Upper lobe of right lung (tissue), 1 donor: ENCODE results near the gene SRGN. TPM values are rescaled to one million over a fixed set of nuclear protein-coding genes. Genes with fewer than 3 reads are reported as not detected.

Experiments
- ATAC-seq: fragments of 200-7000 bp; cut with Tn5 transposase; one replicate; pipeline ENCODE4 v1.9.1; 2020; ENCODE audit warnings: mild to moderate bottlenecking, moderate library complexity
- DNase-seq: peaks from one replicate; pipeline ENCODE4 v3.0.0-alpha.2; 2020
- H3K27ac ChIP-seq: fragments of 200-600 bp; one replicate; pipeline ENCODE4 v1.8.0; 2022
- H3K27me3 ChIP-seq: fragments of 200-600 bp; one replicate; pipeline ENCODE4 v1.8.0; 2022; ENCODE audit warnings: mild to moderate bottlenecking
- H3K36me3 ChIP-seq: fragments of 200-600 bp; one replicate; pipeline ENCODE4 v1.8.0; 2022
- H3K4me1 ChIP-seq: fragments of 200-600 bp; one replicate; pipeline ENCODE4 v1.8.0; 2022
- H3K4me3 ChIP-seq: fragments of 200-600 bp; one replicate; pipeline ENCODE4 v1.8.0; 2022; ENCODE audit warnings: mild to moderate bottlenecking
- H3K9me3 ChIP-seq: fragments of 200-600 bp; one replicate; pipeline ENCODE4 v1.8.0; 2022
- intact Hi-C: fragments of 100-400 bp; cut with DNase I; formaldehyde crosslinking; loops from one replicate; pipeline ENCODE4 v1.11.0; 2022
- total RNA-seq: library from RNA; stranded (reverse); fragmentation: NEBNext Ultra II Directional; extraction: Animal tissue kit (Norgen Biotek cat#: 25700); gene quantifications from one replicate; pipeline ENCODE4 v1.2.1, GENCODE V29; 2021
- TF ChIP-seq, protein P1 (sequence below): fragments of 200-600 bp; IDR thresholded peaks from one replicate; pipeline ENCODE4 v1.8.0; 2022; ENCODE audit warnings: antibody characterized with exemption
- donor health status: DM: no; HTN: yes; CAD: no; lungs with severe emphysema.

SRGN gene
- total RNA-seq, 1 donor from 2014 or later = 225 TPM

DNA sequence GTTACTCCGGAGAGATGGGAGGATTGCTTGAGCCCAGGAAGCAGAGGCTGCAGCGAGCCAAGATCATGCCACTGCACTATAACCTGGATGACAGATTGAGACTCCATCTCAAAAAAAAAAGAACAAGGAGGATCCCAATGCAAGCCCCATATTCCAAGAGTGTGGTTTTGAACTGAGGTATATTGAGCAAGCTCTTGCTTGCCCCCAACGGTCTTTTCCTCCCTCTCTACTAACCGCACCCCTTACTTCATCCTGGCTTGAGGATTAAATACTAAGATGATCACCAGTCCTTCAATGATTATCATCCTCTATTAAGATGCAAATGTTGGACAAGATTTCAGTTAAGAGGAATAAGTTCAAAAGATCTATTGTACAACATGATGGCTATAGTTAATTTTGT is 12.5 kb upstream of the SRGN start:
- TF ChIP-seq, protein P1, sequence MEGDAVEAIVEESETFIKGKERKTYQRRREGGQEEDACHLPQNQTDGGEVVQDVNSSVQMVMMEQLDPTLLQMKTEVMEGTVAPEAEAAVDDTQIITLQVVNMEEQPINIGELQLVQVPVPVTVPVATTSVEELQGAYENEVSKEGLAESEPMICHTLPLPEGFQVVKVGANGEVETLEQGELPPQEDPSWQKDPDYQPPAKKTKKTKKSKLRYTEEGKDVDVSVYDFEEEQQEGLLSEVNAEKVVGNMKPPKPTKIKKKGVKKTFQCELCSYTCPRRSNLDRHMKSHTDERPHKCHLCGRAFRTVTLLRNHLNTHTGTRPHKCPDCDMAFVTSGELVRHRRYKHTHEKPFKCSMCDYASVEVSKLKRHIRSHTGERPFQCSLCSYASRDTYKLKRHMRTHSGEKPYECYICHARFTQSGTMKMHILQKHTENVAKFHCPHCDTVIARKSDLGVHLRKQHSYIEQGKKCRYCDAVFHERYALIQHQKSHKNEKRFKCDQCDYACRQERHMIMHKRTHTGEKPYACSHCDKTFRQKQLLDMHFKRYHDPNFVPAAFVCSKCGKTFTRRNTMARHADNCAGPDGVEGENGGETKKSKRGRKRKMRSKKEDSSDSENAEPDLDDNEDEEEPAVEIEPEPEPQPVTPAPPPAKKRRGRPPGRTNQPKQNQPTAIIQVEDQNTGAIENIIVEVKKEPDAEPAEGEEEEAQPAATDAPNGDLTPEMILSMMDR = no peak
- intact Hi-C loops = no loop called here
- ATAC-seq (no peak), DNase-seq (no peak)
- H3K27ac ChIP-seq = no peak overlapping the region
- H3K9me3 ChIP-seq = no peaks in the 10 kb centered on the region
- H3K27me3 ChIP-seq = no peaks in the 10 kb centered on the region
- no peaks in the 10 kb centered on the region for H3K36me3 ChIP-seq
- no peak overlapping the region for H3K4me3 ChIP-seq
- H3K4me1 ChIP-seq = peaks cover 4% of the 10 kb centered on the region

DNA sequence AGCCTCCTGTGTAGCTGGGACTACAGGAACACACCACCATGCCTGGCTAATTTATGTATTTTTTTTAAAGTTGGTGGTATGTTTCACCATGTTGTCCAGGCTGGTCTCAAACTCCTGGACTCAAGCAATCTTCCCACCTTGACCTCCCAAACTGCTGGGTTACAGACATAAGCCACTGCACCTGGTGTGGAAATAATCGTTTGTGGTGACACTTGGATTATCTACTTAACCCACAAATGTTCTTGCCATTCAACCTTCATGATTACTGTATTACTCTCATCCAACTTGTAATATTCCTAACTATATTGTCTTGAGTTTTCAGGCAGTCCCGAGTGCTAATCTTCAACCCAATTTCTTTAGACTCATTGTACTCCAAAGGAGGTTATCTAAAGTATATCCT is 9.6 kb upstream of the SRGN start:
- ATAC-seq (no peak), DNase-seq (no peak)
- no peaks in the 10 kb centered on the region for H3K36me3 ChIP-seq
- H3K27ac ChIP-seq = no peak overlapping the region
- TF ChIP-seq, protein P1 = no peak
- H3K9me3 ChIP-seq = no peaks in the 10 kb centered on the region
- H3K27me3 ChIP-seq = no peaks in the 10 kb centered on the region
- intact Hi-C loops = no loop called here
- H3K4me1 ChIP-seq = no peaks in the 10 kb centered on the region
- no peak overlapping the region for H3K4me3 ChIP-seq

DNA sequence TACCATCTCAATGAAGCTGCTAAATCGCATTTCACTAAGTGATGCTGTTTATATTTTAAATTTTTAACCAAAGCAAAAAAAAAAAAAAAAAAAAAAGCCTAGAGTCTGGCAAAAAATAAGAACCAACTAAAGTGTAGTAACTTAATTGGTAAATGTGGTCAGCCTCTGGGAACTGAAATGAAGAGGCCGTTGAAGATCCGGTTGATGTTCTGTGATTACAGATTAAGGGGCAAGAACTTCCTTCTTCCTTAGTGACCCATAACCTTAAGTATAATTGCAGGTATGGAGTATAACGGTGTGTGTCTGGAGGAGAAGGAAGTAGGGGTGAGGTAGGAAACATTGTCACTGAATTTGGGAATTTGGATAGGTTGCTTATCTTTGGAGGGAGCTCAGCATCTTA is 7.7 kb upstream of the SRGN start:
- intact Hi-C loops = no loop called here
- Histone ChIP-seq H3K27me3 (no peaks in the 10 kb centered on the region), H3K27ac (no peak overlapping the region), H3K9me3 (no peaks in the 10 kb centered on the region), H3K4me3 (no peak overlapping the region), H3K36me3 (no peaks in the 10 kb centered on the region), H3K4me1 (no peaks in the 10 kb centered on the region)
- ATAC-seq = no peak
- TF ChIP-seq, protein P1 = no peak
- no peak for DNase-seq

DNA sequence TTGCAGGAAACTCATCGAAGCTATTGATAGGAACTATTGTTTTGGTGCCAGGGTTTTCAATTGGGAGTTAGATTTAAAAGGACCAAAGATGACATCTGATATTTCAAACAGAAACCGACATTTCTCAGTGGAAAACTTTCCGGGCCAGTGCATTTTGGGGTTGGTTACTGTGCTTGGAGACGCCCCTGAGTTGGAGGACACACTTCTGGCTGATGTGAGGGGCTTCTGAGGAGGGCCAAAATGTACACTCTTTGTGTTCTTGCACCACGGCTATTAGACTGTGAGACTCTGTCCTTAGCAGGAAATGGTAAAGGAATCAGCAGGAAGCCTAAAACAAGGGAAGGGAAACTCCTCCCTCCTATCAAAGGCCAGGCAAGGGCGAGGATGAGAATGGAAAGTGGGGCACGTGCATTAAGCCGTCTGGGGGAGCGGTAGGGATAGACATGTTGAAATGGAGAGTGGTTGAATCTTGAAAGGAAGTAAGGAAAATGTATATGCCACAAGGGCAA is 1.8 kb upstream of the SRGN start:
- TF ChIP-seq, protein P1 = no peak
- DNase-seq (no peak), ATAC-seq (peak; percentile 51)
- Histone ChIP-seq H3K27ac (peak overlapping the region; percentile 95), H3K4me3 (no peak overlapping the region), H3K9me3 (no peaks in the 10 kb centered on the region), H3K4me1 (peaks cover 8% of the 10 kb centered on the region), H3K36me3 (no peaks in the 10 kb centered on the region), H3K27me3 (no peaks in the 10 kb centered on the region)
- intact Hi-C loops = no loop called here

DNA sequence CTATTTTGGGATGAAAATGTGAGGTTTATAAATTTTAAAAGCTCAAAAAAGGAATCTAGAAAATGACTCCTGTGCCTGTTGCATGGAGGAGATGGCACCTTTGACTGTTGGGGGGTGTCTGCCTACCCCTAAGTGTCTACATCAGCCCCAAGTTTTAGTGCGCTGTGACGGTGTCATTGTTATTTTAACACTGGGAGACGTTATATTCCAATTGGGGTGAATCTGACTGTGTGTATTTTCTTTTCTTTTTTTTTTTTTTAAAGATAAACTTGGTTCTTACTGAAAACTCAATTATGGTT is 517 bp downstream of the SRGN start:
- Histone ChIP-seq H3K27me3 (no peaks in the 10 kb centered on the region), H3K4me3 (peak overlapping the region; percentile 58), H3K27ac (peak overlapping the region; percentile 95), H3K4me1 (peaks cover 19% of the 10 kb centered on the region), H3K9me3 (no peaks in the 10 kb centered on the region), H3K36me3 (no peaks in the 10 kb centered on the region)
- DNase-seq (no peak), ATAC-seq (no peak)
- TF ChIP-seq, protein P1 = no peak
- intact Hi-C loops = no loop called here
